Endothelial cell of umbilical vein (primary cell): Measurements from ENCODE around the gene ZNRF3.

Experiments used
- EZH2 ChIP-seq: IDR thresholded peaks from 2 replicates; pipeline ENCODE4 v1.6.1; 2012; ENCODE audit warnings: borderline replicate concordance, low read depth, mild to moderate bottlenecking, moderate library complexity, low read length, inconsistent platforms; ENCODE audit not compliant: severe bottlenecking
- POLR2A ChIP-seq: IDR thresholded peaks from 2 replicates; pipeline ENCODE4 v1.6.1; 2012; ENCODE audit warnings: low read depth, mild to moderate bottlenecking, control low read depth, low read length
- TF ChIP-seq, protein P1 (sequence below): IDR thresholded peaks from 2 replicates; pipeline ENCODE4 v1.6.1; 2011; ENCODE audit not compliant: insufficient read depth, insufficient read length
- TF ChIP-seq, protein P2 (sequence below), 2 donors: IDR thresholded peaks; 1 replicate in 1 of 2; 2 replicates in 1 of 2; pipeline ENCODE4 v1.5.1; 2011; ENCODE audit warnings: low read length in 2 of 2, mild to moderate bottlenecking in 2 of 2, moderate library complexity in 2 of 2, control low read depth in 1 of 2, inconsistent platforms in 1 of 2, low read depth in 1 of 2; ENCODE audit not compliant: insufficient read depth in 1 of 2; ENCODE audit errors: extremely low read depth in 1 of 2

DNA sequence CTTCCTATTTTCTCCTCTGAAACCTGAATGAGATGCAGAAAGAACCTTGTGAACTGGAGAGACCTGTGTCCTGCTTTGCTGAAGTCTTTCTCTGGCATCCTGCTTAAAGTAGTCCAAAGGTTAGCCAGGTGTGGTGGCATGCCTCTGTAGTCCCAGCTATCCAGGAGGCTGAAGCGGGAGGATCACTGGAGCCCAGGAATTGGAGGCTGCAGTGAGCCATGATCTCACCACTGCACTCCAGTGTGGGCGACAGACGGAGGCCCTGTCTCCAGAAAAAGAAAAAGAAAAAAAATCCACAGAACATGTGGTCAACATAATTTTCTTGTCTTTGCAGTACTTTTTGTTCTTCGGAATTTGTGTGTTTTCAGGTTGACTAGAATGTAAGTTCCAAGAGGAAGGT lies 187.1 kb downstream of the ZNRF3 start:
- TF ChIP-seq POLR2A (no peak), EZH2 (no peak)
- TF ChIP-seq, protein P1, sequence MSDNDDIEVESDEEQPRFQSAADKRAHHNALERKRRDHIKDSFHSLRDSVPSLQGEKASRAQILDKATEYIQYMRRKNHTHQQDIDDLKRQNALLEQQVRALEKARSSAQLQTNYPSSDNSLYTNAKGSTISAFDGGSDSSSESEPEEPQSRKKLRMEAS, result no peak
- TF ChIP-seq, protein P2, sequence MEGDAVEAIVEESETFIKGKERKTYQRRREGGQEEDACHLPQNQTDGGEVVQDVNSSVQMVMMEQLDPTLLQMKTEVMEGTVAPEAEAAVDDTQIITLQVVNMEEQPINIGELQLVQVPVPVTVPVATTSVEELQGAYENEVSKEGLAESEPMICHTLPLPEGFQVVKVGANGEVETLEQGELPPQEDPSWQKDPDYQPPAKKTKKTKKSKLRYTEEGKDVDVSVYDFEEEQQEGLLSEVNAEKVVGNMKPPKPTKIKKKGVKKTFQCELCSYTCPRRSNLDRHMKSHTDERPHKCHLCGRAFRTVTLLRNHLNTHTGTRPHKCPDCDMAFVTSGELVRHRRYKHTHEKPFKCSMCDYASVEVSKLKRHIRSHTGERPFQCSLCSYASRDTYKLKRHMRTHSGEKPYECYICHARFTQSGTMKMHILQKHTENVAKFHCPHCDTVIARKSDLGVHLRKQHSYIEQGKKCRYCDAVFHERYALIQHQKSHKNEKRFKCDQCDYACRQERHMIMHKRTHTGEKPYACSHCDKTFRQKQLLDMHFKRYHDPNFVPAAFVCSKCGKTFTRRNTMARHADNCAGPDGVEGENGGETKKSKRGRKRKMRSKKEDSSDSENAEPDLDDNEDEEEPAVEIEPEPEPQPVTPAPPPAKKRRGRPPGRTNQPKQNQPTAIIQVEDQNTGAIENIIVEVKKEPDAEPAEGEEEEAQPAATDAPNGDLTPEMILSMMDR (IDR thresholded peaks at IDR 0.05; ENCODE audit: extremely low read depth in 1 of 2, insufficient read depth in 1 of 2, low read depth in 1 of 2, low read length in 2 of 2), result no peak
